Thymus (tissue), 11 donors: Measurements from ENCODE around the gene KCTD18. TPM values are rescaled to one million over a fixed set of nuclear protein-coding genes. Genes with fewer than 3 reads are reported as not detected.

Experiments
- DNase-seq, 9 donors: peaks; one replicate each; pipeline ENCODE4 v3.0.0-alpha.2; 2013; ENCODE audit warnings: low spot score in 9 of 9, low read depth in 6 of 9, missing footprints in 1 of 9
- H3K27ac ChIP-seq, 2 donors: one replicate each; pipeline ENCODE4 v1.5.1; 2013; ENCODE audit warnings: control low read depth in 1 of 2, low read depth in 1 of 2, low read length in 1 of 2, mild to moderate bottlenecking in 1 of 2, moderate library complexity in 1 of 2
- H3K27me3 ChIP-seq, 2 donors: one replicate each; pipeline ENCODE4 v1.5.1; 2013; ENCODE audit warnings: low read length in 1 of 2; ENCODE audit not compliant: control insufficient read depth in 2 of 2, insufficient read depth in 1 of 2
- H3K36me3 ChIP-seq, 2 donors: one replicate each; pipeline ENCODE4 v1.5.1; 2013; ENCODE audit warnings: low read length in 1 of 2, mild to moderate bottlenecking in 1 of 2, moderate library complexity in 1 of 2; ENCODE audit not compliant: control insufficient read depth in 2 of 2, insufficient read depth in 2 of 2
- H3K4me1 ChIP-seq, 2 donors: one replicate each; pipeline ENCODE4 v1.5.1; 2013; ENCODE audit warnings: low read length in 2 of 2; ENCODE audit not compliant: control insufficient read depth in 2 of 2, insufficient read depth in 2 of 2
- H3K4me3 ChIP-seq, 2 donors: one replicate each; pipeline ENCODE4 v1.5.1; 2013; ENCODE audit warnings: low read length in 2 of 2, control low read depth in 1 of 2, mild to moderate bottlenecking in 1 of 2
- H3K9me3 ChIP-seq, 2 donors: one replicate each; pipeline ENCODE4 v1.5.1; 2013; ENCODE audit warnings: low read length in 1 of 2, mild to moderate bottlenecking in 1 of 2; ENCODE audit not compliant: control insufficient read depth in 2 of 2, insufficient read depth in 1 of 2
- WGBS: extraction: QIAGEN DNeasy Blood & Tissue Kit; methylation state at CpG from one replicate; pipeline ENCODE4 v1.1.7; 2013; 5-methylcytosine and 5-hydroxymethylcytosine counted together
- polyA plus RNA-seq: library from polyadenylated mRNA; stranded (reverse); fragments of 200-250 nt; gene quantifications from one replicate; pipeline ENCODE4 v1.2.3, GENCODE V29; 2013
- total RNA-seq: library from RNA; stranded (reverse); fragments of 120-200 nt; gene quantifications from one replicate; pipeline ENCODE4 v1.2.4, GENCODE V29; 2013
- donor health status: healthy.

The KCTD18 gene
- total and polyA plus RNA-seq, 2 donors = 13.9 to 19.2 TPM

GRCh38 chr2:200479692-200480265 is 30.1 kb downstream of the KCTD18 start:
- DNase-seq = no peak
- Histone ChIP-seq H3K36me3 (peaks cover 0 to 2% of the 10 kb centered on the region in 2 donors), H3K9me3 (no peaks in the 10 kb centered on the region), H3K27me3 (no peaks in the 10 kb centered on the region), H3K4me3 (no peak overlapping the region), H3K4me1 (no peaks in the 10 kb centered on the region), H3K27ac (no peak overlapping the region)
- 74% methylated on average over 8 of the region's 8 CpGs for WGBS

- Histone ChIP-seq H3K27me3 (no peaks in the 10 kb centered on the region), H3K4me1 (no peaks in the 10 kb centered on the region), H3K36me3 (peaks cover 0 to 2% of the 10 kb centered on the region in 2 donors), H3K27ac (no peak overlapping the region), H3K4me3 (no peak overlapping the region), H3K9me3 (no peaks in the 10 kb centered on the region)
- no peak for DNase-seq
- 96% methylated on average over 21 of the region's 21 CpGs for WGBS
These were observed 32.2 kb downstream of the KCTD18 start for GRCh38 chr2:200477667-200478131.

GRCh38 chr2:200476836-200477235 is 33.0 kb downstream of the KCTD18 start:
- 98% methylated on average over 8 of the region's 8 CpGs for WGBS

GRCh38 chr2:200475795-200476194 is 34.1 kb downstream of the KCTD18 start:
- peaks cover 0 to 2% of the 10 kb centered on the region in 2 donors for H3K36me3 ChIP-seq
- H3K4me1 ChIP-seq = peaks cover 0 to 4% of the 10 kb centered on the region in 2 donors
- no peaks in the 10 kb centered on the region for H3K9me3 ChIP-seq
- H3K27me3 ChIP-seq = no peaks in the 10 kb centered on the region
- WGBS = 96% methylated on average over 4 of the region's 4 CpGs
- no peak overlapping the region for H3K4me3 ChIP-seq
- no peak for DNase-seq
- H3K27ac ChIP-seq = no peak overlapping the region

More at GRCh38 chr2:200476836-200477235, 33.0 kb downstream of the KCTD18 start:
- Histone ChIP-seq H3K4me1 (no peaks in the 10 kb centered on the region), H3K36me3 (peaks cover 0 to 2% of the 10 kb centered on the region in 2 donors), H3K9me3 (no peaks in the 10 kb centered on the region), H3K27ac (no peak overlapping the region), H3K27me3 (no peaks in the 10 kb centered on the region), H3K4me3 (no peak overlapping the region)
- DNase-seq = no peak

GRCh38 chr2:200472853-200473464 is 36.9 kb downstream of the KCTD18 start:
- Histone ChIP-seq H3K27me3 (no peaks in the 10 kb centered on the region), H3K9me3 (peaks cover 0 to 2% of the 10 kb centered on the region in 2 donors), H3K36me3 (peaks cover 0 to 5% of the 10 kb centered on the region in 2 donors), H3K4me1 (peaks cover 4 to 26% of the 10 kb centered on the region in 2 donors), H3K27ac (no peak overlapping the region), H3K4me3 (no peak overlapping the region)
- no peak for DNase-seq
- 96% methylated on average over 14 of the region's 14 CpGs for WGBS

- Histone ChIP-seq H3K27me3 (no peaks in the 10 kb centered on the region), H3K9me3 (peaks cover 0 to 2% of the 10 kb centered on the region in 2 donors), H3K27ac (no peak overlapping the region), H3K4me3 (no peak overlapping the region), H3K36me3 (peaks cover 0 to 3% of the 10 kb centered on the region in 2 donors), H3K4me1 (peaks cover 12 to 35% of the 10 kb centered on the region in 2 donors)
- no peak for DNase-seq
- 93% methylated on average over 8 of the region's 8 CpGs for WGBS
These were observed 37.8 kb downstream of the KCTD18 start for GRCh38 chr2:200471928-200472645.

GRCh38 chr2:200471324-200471848 is 38.5 kb downstream of the KCTD18 start:
- WGBS = 75% methylated on average over 8 of the region's 8 CpGs
- Histone ChIP-seq H3K36me3 (peaks cover 0 to 3% of the 10 kb centered on the region in 2 donors), H3K27me3 (no peaks in the 10 kb centered on the region), H3K27ac (no peak overlapping the region), H3K4me1 (peaks cover 19 to 42% of the 10 kb centered on the region in 2 donors), H3K4me3 (no peak overlapping the region), H3K9me3 (peaks cover 0 to 2% of the 10 kb centered on the region in 2 donors)
- DNase-seq = peak in 2 of 9 donors; percentile 41 to 65

GRCh38 chr2:200470230-200470629 is 39.6 kb downstream of the KCTD18 start:
- Histone ChIP-seq H3K9me3 (peaks cover 0 to 2% of the 10 kb centered on the region in 2 donors), H3K27ac (no peak overlapping the region), H3K36me3 (peaks cover 0 to 3% of the 10 kb centered on the region in 2 donors), H3K4me1 (peaks cover 22 to 52% of the 10 kb centered on the region in 2 donors), H3K27me3 (no peaks in the 10 kb centered on the region), H3K4me3 (no peak overlapping the region)
- DNase-seq = no peak
- WGBS = 89% methylated on average over 3 of the region's 3 CpGs
